Measurements from ENCODE around the gene SYNGAP1.

GRCh38 chr6:33443619-33444504, 24.0 kb downstream of the SYNGAP1 start:
- TF ChIP-seq CTCF (IDR thresholded peaks at IDR 0.05) (no peak), CEBPB (IDR thresholded peaks at IDR 0.05) (no peak), USF2 (IDR thresholded peaks at IDR 0.05) (no peak)
